Bronchial epithelial cell (primary cell): ENCODE measurements around the gene TARS2. TPM values are rescaled to one million over a fixed set of nuclear protein-coding genes. Genes with fewer than 3 reads are reported as not detected.
A peak's percentile ranks its signal among the peaks of the same experiment; 100 is the strongest.

Experiments
- DNase-seq: peaks from one replicate; pipeline ENCODE4 v3.0.0-alpha.2; 2010; ENCODE audit warnings: low read depth
- FAIRE-seq: peaks from 2 replicates; lab custom pipeline; 2011; peaks lifted over from hg19 to GRCh38; lab: Jason Lieb, UNC
- H3K27me3 ChIP-seq: 2 replicates; pipeline ENCODE4 v1.5.1; 2011; ENCODE audit warnings: low read length; ENCODE audit not compliant: control insufficient read depth, insufficient read depth
- H3K36me3 ChIP-seq: 2 replicates; pipeline ENCODE4 v1.5.1; 2011; ENCODE audit warnings: low read length; ENCODE audit not compliant: control insufficient read depth, insufficient read depth
- H3K4me3 ChIP-seq: 2 replicates; pipeline ENCODE4 v1.5.1; 2011; ENCODE audit warnings: mild to moderate bottlenecking, low read depth, low read length, control low read depth
- total RNA-seq: library from RNA; depleted of rRNA; stranded (reverse); fragments of >200 nt; gene quantifications from 2 replicates; pipeline ENCODE4 v1.2.1, GENCODE V29; 2014
- TF ChIP-seq, protein P1 (sequence below): IDR thresholded peaks from 2 replicates; pipeline ENCODE4 v1.5.1; 2011; ENCODE audit warnings: mild to moderate bottlenecking, moderate library complexity, low read length, control low read depth, inconsistent platforms; ENCODE audit not compliant: insufficient read depth, severe bottlenecking

The TARS2 gene
- total RNA-seq, 1 donor from 2014 or later, result 14.5 TPM

DNA sequence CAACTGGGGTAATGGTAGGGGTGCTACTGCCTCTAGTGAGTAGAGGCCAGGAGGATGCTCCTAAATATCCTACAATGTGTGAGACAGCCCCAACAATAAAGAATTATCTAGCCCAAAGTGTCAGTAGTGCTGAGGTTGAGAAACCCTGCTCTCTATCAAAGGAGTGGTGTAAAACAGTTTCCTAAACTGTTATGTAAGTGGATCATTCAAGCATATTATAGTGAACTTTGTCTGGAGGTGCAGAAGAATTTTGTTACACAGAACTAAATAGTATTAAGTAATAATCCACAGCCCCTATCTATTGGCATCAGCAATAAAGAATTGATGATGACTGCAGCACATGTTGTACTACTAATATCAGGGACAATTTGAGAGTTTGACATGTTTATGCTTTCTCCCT is 20.3 kb upstream of the TARS2 start:
- DNase-seq (no peak), FAIRE-seq (no peak)
- no peaks in the 10 kb centered on the region for H3K27me3 ChIP-seq
- H3K4me3 ChIP-seq, result no peak overlapping the region
- peaks cover 11% of the 10 kb centered on the region for H3K36me3 ChIP-seq
- TF ChIP-seq, protein P1, sequence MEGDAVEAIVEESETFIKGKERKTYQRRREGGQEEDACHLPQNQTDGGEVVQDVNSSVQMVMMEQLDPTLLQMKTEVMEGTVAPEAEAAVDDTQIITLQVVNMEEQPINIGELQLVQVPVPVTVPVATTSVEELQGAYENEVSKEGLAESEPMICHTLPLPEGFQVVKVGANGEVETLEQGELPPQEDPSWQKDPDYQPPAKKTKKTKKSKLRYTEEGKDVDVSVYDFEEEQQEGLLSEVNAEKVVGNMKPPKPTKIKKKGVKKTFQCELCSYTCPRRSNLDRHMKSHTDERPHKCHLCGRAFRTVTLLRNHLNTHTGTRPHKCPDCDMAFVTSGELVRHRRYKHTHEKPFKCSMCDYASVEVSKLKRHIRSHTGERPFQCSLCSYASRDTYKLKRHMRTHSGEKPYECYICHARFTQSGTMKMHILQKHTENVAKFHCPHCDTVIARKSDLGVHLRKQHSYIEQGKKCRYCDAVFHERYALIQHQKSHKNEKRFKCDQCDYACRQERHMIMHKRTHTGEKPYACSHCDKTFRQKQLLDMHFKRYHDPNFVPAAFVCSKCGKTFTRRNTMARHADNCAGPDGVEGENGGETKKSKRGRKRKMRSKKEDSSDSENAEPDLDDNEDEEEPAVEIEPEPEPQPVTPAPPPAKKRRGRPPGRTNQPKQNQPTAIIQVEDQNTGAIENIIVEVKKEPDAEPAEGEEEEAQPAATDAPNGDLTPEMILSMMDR, result no peak

DNA sequence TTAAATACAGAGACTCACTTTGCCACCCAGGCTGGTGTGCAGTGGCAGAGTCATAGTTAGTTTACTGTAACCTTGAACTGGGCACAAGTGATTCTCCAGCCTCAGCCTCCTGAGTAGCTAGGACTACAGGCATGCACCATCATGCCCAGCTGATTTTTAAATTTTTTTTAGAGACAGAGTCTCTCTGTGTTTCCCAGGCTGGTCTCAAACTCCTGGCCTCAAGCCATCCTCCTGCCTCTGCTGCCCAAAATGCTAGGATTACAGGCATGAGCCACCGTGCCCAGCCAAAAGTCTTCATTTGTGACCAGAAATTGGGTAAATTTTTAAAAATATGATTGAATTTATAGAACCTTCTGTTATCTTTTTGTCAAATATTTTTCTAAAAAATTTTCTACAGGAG is 17.9 kb upstream of the TARS2 start:
- H3K36me3 ChIP-seq, result peaks cover 17% of the 10 kb centered on the region
- DNase-seq (peak; percentile 35), FAIRE-seq (no peak)
- no peak overlapping the region for H3K4me3 ChIP-seq
- TF ChIP-seq, protein P1, result no peak
- H3K27me3 ChIP-seq, result no peaks in the 10 kb centered on the region

DNA sequence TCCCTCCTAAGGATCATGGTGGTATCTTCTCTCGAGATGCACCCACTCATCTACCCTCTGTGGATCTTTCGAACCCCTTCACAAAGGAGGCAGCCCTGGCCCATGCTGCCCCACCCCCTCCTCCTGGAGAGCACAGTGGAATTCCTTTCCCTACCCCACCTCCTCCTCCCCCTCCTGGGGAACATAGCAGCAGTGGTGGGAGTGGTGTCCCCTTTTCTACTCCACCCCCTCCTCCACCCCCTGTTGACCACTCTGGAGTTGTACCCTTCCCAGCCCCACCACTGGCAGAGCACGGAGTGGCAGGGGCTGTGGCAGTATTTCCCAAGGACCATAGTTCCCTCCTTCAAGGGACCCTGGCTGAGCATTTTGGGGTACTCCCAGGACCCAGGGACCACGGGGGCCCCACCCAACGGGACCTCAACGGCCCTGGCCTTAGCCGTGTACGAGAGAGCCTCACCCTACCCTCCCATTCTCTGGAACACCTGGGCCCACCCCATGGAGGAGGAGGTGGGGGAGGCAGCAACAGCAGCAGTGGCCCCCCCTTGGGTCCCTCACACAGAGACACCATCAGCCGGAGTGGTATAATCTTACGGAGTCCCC is 14.5 kb upstream of the TARS2 start:
- DNase-seq (no peak), FAIRE-seq (no peak)

DNA sequence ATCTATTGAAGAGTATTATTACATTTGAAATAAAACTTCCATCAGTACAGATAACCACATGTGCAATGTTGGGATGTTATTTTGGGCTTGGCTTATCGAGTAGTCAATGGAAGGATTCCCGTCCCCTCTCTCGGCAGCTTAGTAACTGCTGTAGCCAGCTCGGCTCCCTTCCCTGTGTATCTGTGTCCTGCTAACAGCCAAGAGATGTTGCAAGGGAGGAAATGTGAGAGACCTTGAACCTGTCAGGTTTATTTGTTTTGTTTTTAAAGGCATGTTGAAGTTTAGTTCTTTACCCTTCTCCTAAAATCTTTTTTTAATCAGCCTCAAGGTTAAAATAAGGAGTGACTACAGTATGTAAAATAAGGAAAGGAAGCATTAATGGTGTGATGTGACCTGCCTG is 13.6 kb upstream of the TARS2 start:
- TF ChIP-seq, protein P1, result no peak

More for the DNA sequence above, 14.5 kb upstream of the TARS2 start:
- TF ChIP-seq, protein P1, result no peak
- no peak overlapping the region for H3K4me3 ChIP-seq
- H3K27me3 ChIP-seq, result no peaks in the 10 kb centered on the region
- peaks cover 16% of the 10 kb centered on the region for H3K36me3 ChIP-seq

DNA sequence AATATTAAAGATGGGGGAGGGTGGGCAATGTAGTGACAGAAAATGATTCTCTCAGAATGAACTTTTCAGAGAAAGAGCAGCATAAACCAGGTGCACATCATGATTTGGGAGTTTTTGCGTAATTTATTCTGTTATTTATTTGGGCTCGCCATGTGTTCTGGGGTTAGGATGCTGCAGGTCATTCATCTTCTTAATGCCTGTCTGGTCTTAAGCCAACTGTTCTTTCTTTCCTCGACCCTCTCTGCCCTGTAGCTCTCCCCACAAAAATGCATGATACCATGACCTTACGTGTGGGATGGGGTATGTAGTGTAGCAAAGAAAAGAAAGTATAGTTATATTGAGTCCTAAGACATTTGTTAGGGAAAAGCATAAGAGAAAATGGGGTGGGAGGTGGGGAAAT is 12.3 kb upstream of the TARS2 start:
- DNase-seq (no peak), FAIRE-seq (no peak)

More for the DNA sequence above, 13.6 kb upstream of the TARS2 start:
- Histone ChIP-seq H3K27me3 (no peaks in the 10 kb centered on the region), H3K4me3 (no peak overlapping the region), H3K36me3 (peaks cover 16% of the 10 kb centered on the region)
- FAIRE-seq (no peak), DNase-seq (no peak)

DNA sequence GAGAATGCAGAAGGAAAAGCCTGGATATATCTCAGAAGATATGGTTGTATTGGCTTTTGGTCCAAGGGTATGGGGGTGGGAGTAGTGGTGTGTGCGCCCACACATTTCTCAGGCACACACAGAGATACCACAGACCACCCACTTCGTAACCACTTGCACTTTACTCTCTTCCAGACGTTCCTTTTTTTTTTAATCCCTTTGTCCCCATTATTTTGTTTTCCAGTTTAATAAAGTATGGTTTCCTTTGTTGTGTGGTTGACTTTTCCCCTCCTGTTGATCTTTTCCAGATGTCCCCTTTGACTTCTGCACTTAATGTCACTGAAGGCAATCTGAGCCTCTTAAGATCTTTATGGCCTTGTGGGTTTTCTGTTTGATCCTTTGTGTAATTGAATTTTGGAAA is 10.5 kb upstream of the TARS2 start:
- no peak for DNase-seq
- TF ChIP-seq, protein P1, result no peak
- Histone ChIP-seq H3K4me3 (no peak overlapping the region), H3K36me3 (peaks cover 8% of the 10 kb centered on the region), H3K27me3 (no peaks in the 10 kb centered on the region)
- no peak for FAIRE-seq

More for the DNA sequence above, 12.3 kb upstream of the TARS2 start:
- peaks cover 16% of the 10 kb centered on the region for H3K36me3 ChIP-seq
- no peaks in the 10 kb centered on the region for H3K27me3 ChIP-seq
- H3K4me3 ChIP-seq, result no peak overlapping the region
- TF ChIP-seq, protein P1, result no peak
